HEK293T (cell line): Measurements from ENCODE around the gene LARGE1.

Source experiments
- CTBP1 ChIP-seq: fragments of 450-650 bp; IDR thresholded peaks from 2 replicates; pipeline ENCODE4 v1.6.1; 2016; ENCODE audit warnings: borderline replicate concordance
- ELF4 ChIP-seq: fragments of 450-650 bp; IDR thresholded peaks from 2 replicates; pipeline ENCODE4 v1.6.1; 2017; ENCODE audit warnings: antibody characterized with exemption
- FOXA1 ChIP-seq: fragments of 450-650 bp; IDR thresholded peaks from 2 replicates; pipeline ENCODE4 v1.6.1; 2016; ENCODE audit warnings: mild to moderate bottlenecking
- FOXK2 ChIP-seq: fragments of 450-650 bp; IDR thresholded peaks from 2 replicates; pipeline ENCODE4 v1.6.1; 2016; ENCODE audit warnings: mild to moderate bottlenecking
- FOXM1 ChIP-seq: fragments of 450-650 bp; IDR thresholded peaks from 2 replicates; pipeline ENCODE4 v1.6.1; 2017; ENCODE audit warnings: mild to moderate bottlenecking, borderline replicate concordance
- HDGF ChIP-seq: fragments of 450-650 bp; IDR thresholded peaks from 2 replicates; pipeline ENCODE4 v1.6.1; 2017; ENCODE audit warnings: antibody characterized with exemption, borderline replicate concordance
- LEF1 ChIP-seq: fragments of 450-650 bp; IDR thresholded peaks from 2 replicates; pipeline ENCODE4 v1.6.1; 2017; ENCODE audit warnings: mild to moderate bottlenecking, borderline replicate concordance
- NFRKB ChIP-seq: fragments of 450-650 bp; IDR thresholded peaks from 2 replicates; pipeline ENCODE4 v1.6.1; 2016; ENCODE audit warnings: mild to moderate bottlenecking, moderate library complexity
- SP1 ChIP-seq: fragments of 450-650 bp; IDR thresholded peaks from 2 replicates; pipeline ENCODE4 v1.6.1; 2017
- SUZ12 ChIP-seq: fragments of 450-650 bp; IDR thresholded peaks from 2 replicates; pipeline ENCODE4 v1.6.1; 2016; ENCODE audit warnings: mild to moderate bottlenecking

- TF ChIP-seq CTBP1: no peak
- no peak for TF ChIP-seq NFRKB
- TF ChIP-seq FOXK2: no peak
- TF ChIP-seq FOXM1: no peak
- no peak for TF ChIP-seq ELF4
- no peak for TF ChIP-seq SUZ12
- no peak for TF ChIP-seq FOXA1
- TF ChIP-seq SP1: no peak
- no peak for TF ChIP-seq LEF1
- no peak for TF ChIP-seq HDGF
Observed at GRCh38 chr22:33874206-33874605, 46.1 kb downstream of the LARGE1 start.
